Umbilical cord (tissue), 2 donors: ENCODE data around the gene LPAR3. TPM values are rescaled to one million over a fixed set of nuclear protein-coding genes. Genes with fewer than 3 reads are reported as not detected.
"Not testable (repeated sequence)": the region's sequence is repeated elsewhere in the genome, so short reads cannot be mapped to it uniquely, and the experiment has no call there.

Source experiments
- DNase-seq: peaks from one replicate; pipeline ENCODE4 v3.0.0-alpha.2; 2015; ENCODE audit warnings: low spot score
- total RNA-seq: library from RNA; depleted of rRNA; stranded (reverse); fragments of >200 nt; gene quantifications from one replicate; pipeline ENCODE4 v1.2.3, GENCODE V29; 2014; ENCODE audit warnings: low replicate concordance; ENCODE audit not compliant: insufficient read depth

Gene LPAR3
- total RNA-seq, 1 donor from 2014 or later = 3.9 TPM

DNA sequence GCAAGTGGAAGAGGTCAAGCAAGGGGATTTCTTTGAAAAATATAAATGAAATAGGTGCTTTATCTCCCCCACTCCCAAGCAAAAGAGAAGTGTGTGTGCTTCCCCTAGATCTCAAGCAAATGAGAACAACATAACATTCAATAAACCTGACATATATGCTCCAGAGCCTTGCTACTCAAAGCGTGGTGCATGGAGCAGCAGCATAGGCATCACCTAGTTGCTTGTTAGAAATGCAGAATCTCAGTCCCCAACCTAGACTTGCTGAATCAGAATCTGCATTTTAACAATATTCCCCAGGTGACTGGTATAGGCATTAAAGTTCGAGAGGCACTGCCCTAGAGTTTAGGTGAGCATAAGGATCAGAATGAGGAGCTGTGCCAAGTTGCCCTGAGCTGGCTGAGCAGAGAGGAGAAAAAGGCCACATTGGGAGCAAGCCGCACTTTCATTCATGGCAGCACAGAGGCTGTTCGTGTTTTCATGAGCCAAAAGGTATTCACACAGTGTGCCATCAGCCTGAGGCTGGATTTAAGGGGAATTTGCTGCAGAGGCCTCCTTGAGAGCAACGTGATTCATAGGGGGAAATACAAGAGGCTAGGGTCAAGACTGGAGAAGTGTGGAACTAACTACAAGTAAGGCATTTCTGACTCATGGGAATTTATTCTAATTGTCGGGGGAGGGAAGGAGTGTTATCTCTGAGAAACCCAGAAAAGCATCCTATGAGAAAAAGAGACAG, 14.3 kb upstream of the LPAR3 start:
- DNase-seq = peak; percentile 8

- DNase-seq = not testable (repeated sequence)
Observed at GRCh38 chr1:84902727-84903126, 9.7 kb upstream of the LPAR3 start.

GRCh38 chr1:84899969-84900368, 7.0 kb upstream of the LPAR3 start:
- no peak for DNase-seq

- DNase-seq = no peak
Observed at GRCh38 chr1:84896279-84896678, 3.3 kb upstream of the LPAR3 start.

DNA sequence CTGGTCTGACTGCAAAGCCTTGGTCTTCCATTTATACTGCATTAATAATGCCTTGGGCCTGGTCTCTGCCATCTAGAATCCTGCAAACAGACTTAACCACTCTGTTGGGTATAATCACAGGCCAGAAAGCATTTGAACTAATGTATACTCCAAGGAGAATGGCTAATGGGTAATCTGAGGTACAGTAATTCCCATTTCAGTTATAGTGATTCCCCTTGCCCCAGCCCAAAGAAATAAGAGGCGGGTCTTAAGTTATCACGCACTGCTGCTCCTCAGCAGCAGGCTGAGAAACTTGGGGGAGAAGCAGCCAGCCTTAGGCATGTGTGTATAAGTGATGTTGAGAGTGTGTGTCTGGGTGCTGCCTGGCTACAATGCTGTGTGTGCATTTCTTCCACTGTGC, 2.4 kb downstream of the LPAR3 start:
- DNase-seq = no peak

GRCh38 chr1:84889437-84889836, 3.6 kb downstream of the LPAR3 start:
- no peak for DNase-seq

- no peak for DNase-seq
Observed at GRCh38 chr1:84888753-84889152, 4.3 kb downstream of the LPAR3 start.

DNA sequence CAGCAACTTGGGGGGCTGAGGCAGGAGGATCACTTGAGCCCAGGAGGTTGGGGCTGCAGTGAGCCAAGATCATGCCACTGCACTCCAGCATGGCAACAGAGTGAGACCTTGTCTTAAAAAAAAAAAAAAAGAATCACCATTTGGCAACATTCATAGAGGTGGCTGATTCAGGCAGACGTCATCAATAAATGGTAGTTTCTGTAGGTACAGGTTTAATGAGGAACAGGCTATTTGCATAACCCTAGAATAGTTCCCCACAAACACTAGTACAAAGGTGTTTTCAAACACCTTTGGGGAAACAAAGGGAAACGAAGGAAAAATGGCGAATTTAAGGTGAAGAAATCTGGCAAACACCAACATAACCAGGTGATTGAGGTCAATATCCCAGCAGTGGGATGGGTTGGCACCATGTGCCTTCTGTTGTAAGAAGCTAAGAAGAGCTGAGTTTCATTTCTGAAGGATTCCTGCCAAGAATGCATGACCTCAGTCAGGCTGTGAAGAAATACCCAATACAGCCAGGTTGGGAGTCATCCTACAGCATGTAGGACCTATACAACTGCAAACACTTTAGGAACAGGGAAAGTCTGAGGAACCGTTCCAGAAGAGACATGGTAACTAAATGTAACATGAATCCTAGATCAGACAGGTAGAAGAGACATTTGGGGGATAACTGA, 5.6 kb downstream of the LPAR3 start:
- no peak for DNase-seq

- DNase-seq = no peak
Observed at GRCh38 chr1:84885469-84885868, 7.5 kb downstream of the LPAR3 start.

- no peak for DNase-seq
Observed at GRCh38 chr1:84884671-84885389, 8.2 kb downstream of the LPAR3 start.

DNA sequence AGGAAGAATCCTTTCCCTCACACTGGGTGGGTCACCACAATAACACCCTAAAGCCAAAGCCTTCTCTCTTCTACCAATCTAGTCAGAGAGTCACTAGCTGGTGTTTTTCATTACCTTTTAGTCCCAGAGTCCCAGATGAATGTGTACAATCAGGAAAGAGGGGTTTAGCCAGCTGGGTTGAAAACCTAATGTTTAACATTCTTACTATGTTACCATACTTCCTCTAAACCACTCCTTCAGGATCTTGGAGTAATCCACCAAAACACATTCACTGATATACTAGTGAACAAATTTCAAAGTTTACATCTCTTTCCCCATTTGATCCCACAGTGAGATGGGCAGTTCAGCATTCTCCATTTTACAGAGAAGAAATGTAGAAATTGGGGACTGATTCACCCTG, 9.7 kb downstream of the LPAR3 start:
- DNase-seq = no peak

DNA sequence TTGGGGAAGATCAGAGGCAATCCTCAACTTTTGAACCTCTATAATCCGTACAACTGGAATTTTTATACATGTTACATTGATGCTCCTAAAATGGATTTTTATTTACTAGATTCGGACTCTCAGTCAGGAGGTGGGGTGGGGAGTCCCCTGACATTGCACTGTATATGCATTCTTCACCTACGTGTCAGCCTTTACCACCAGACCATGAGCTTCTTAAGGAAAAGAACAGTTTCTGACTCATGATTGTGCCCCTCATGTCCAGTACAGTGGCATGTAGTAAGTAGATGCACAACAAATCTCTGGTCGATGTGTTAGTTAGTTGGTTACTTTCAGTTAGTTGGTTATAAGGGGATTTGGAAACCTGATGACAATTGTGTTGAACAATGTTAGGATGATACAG, 15.4 kb downstream of the LPAR3 start:
- no peak for DNase-seq

DNA sequence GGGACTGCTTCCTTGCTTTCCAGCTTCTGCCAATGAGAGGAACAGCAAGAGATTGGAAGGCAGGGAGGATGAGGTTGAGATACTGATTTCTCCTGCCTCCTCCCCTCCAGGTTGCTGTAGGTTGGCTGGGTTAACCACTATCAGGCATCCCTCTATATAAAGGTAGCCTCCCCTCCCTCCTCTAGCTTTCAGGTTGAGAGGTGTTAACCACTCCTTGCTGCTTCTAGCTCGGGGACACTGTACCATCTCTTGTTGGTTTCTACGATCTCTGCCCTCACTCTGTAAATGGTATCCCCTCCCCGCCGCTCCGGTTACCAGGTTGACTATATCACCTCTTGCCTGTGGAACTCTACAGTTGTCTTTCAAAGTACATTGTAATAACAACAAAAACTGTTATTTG, 16.7 kb downstream of the LPAR3 start:
- no peak for DNase-seq

DNA sequence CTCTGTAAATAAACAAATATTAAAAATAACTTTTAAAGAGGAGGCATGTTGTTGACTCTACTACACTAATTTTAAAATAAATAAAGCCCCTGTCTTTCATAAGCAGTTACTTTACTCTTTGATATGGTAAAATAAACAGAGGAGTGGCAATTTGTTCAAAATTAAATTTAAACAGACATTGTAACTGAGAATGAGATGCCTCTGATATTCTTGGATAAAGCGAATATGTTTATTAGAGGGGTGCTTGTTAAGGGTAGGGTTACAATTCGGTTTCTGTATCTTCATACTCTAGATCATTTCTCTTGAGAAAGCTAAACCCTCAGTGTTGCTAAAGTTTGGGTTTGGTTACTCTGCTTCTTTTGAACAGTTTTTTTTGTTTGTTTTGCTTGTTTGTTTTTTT, 19.6 kb downstream of the LPAR3 start:
- no peak for DNase-seq

DNA sequence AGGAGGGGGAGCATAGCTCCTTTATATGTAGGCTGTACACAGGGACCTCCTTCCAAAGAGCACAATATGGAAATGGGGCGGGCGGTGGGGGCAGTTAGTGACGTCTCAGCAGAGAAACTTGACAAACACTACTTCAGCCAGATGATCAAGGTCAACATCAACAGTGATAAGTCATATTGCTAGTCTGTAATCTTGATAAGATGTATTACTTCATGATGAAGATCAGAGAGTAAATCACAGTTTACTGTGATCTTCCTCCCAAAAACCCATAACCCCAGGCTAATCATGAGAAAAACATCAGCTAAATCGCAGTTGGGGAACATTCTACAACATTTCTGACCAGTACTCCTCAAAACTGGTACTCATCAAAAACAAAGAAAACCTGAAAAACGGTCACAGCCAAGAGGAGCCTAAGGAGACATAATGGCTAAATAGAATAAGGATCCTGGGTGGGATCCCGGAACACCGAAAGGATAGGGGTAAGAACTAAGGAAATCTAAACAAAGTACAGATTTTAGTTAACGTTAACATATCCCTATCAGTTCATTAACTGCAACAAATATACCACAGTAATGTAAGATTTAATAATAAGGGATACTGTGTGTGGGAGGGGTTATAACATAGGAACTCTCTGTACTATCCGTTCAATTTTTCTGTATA, 20.2 kb downstream of the LPAR3 start:
- no peak for DNase-seq

GRCh38 chr1:84871181-84871580, 21.8 kb downstream of the LPAR3 start:
- no peak for DNase-seq

- no peak for DNase-seq
Observed at GRCh38 chr1:84870591-84870990, 22.4 kb downstream of the LPAR3 start.

DNA sequence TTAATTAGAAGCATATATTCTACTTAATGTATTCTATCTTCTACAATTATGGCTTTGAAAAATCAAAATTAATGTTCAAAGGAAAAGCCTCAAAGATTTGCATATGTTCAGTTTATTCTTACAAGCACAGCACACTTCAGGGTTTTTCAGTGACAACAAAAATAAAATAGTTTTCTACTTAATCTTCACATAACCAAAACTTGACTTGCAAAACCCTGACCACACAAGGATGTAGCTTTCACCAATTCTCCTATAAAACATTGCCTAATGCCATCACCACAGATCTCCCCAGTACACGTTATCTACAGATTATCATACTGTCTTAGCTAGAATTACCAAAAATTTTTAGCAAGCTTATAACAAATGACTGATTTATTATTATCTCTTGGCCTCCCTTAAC, 23.3 kb downstream of the LPAR3 start:
- no peak for DNase-seq

GRCh38 chr1:84862810-84863251, 30.2 kb downstream of the LPAR3 start:
- no peak for DNase-seq

DNA sequence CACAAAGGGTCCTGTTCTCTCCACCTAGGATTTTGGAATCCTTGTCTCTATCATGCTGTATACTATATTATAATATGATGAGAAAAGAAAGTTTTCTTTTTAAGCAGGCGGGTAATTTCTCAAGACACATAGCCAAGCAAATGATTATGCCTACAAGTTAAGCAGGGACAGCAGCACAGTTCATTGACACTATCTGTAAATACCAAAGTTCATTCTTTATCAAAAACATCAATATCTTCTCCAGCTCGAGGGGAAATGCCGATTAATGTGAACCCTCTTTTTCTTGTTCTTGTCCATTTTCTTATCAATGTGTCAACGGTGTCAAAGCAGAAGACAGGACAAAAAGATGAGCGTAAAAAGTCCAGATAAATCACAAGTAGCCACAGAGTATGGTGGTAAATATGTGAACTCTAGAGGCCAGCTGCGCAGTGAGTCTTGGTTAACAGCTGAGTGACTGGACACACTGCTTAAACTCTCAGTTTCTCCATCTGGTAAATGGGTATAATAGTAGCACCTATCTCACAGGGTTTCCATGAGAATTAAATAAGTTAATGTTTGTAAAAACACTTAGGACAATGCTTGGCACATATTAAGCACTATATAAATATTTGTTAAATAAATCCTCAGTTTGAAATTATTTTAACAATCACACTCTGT, 30.9 kb downstream of the LPAR3 start:
- DNase-seq = no peak

GRCh38 chr1:84861516-84861915, 31.5 kb downstream of the LPAR3 start:
- no peak for DNase-seq

- DNase-seq = no peak
Observed at GRCh38 chr1:84859866-84860265, 33.1 kb downstream of the LPAR3 start.
